Neural cell (in vitro differentiated cells): Measurements from ENCODE around the gene MYF6. TPM values are rescaled to one million over a fixed set of nuclear protein-coding genes. Genes with fewer than 3 reads are reported as not detected.

Experiments
- H2AFZ ChIP-seq: fragments of 200-600, 300-800 bp; sonication (generic), shearing (Covaris generic); 2 replicates; pipeline ENCODE4 v1.6.0; 2014; ENCODE audit warnings: low read depth, mild to moderate bottlenecking, antibody characterized with exemption, low read length, moderate library complexity
- H3F3A ChIP-seq: fragments of 200-600 bp; shearing (Covaris generic); 2 replicates; pipeline ENCODE4 v1.6.1; 2016; ENCODE audit warnings: mild to moderate bottlenecking, moderate library complexity, mixed read lengths, antibody characterized with exemption, low read length; ENCODE audit not compliant: insufficient read depth, poor library complexity, severe bottlenecking
- H3K27ac ChIP-seq: fragments of 200-600, 300-800 bp; sonication (generic), shearing (Covaris generic); 2 replicates; pipeline ENCODE4 v1.5.1; 2014; ENCODE audit warnings: mild to moderate bottlenecking, low read length, moderate library complexity
- H3K27me3 ChIP-seq: fragments of 300-800, 200-600 bp; sonication (generic), shearing (Covaris generic); 2 replicates; pipeline ENCODE4 v1.6.0; 2014; ENCODE audit warnings: mild to moderate bottlenecking, low read depth, low read length, moderate library complexity; ENCODE audit not compliant: insufficient read depth
- H3K36me3 ChIP-seq: fragments of 300-800, 200-600 bp; sonication (generic), shearing (Covaris generic); 2 replicates; pipeline ENCODE4 v1.5.1; 2014; ENCODE audit warnings: mild to moderate bottlenecking, antibody characterized with exemption, low read length, moderate library complexity; ENCODE audit not compliant: insufficient read depth
- H3K4me2 ChIP-seq: fragments of 300-800, 200-600 bp; sonication (generic), shearing (Covaris generic); 2 replicates; pipeline ENCODE4 v1.6.0; 2014; ENCODE audit warnings: mild to moderate bottlenecking, low read length
- H3K4me3 ChIP-seq: fragments of 300-800, 200-600 bp; sonication (generic), shearing (Covaris generic); 2 replicates; pipeline ENCODE4 v1.5.1; 2014; ENCODE audit warnings: mild to moderate bottlenecking, low read length, moderate library complexity
- H3K79me2 ChIP-seq: fragments of 200-600 bp; shearing (Covaris generic); replicated peaks from 2 replicates; pipeline ENCODE4 v1.6.0; 2014; ENCODE audit warnings: mild to moderate bottlenecking, low read length, moderate library complexity; ENCODE audit not compliant: insufficient read depth
- H3K9ac ChIP-seq: fragments of 300-800, 200-600 bp; sonication (generic), shearing (Covaris generic); 2 replicates; pipeline ENCODE4 v1.6.1; 2016; ENCODE audit warnings: mild to moderate bottlenecking, low read length, mixed read lengths
- H3K9me2 ChIP-seq: fragments of 200-600 bp; shearing (Covaris generic); 2 replicates; pipeline ENCODE4 v1.6.1; 2016; ENCODE audit warnings: mild to moderate bottlenecking, low read length, mixed read lengths; ENCODE audit not compliant: insufficient read depth
- H3K9me3 ChIP-seq: fragments of 200-600, 300-800 bp; sonication (generic), shearing (Covaris generic); 2 replicates; pipeline ENCODE4 v1.6.1; 2016; ENCODE audit warnings: mild to moderate bottlenecking, mixed run types, low read length, moderate library complexity, mixed read lengths
- H4K20me1 ChIP-seq: fragments of 200-600 bp; shearing (Covaris generic); 2 replicates; pipeline ENCODE4 v1.6.1; 2016; ENCODE audit warnings: mild to moderate bottlenecking, mixed run types; ENCODE audit not compliant: insufficient read depth
- EP300 ChIP-seq: fragments of 450-650 bp; conservative IDR thresholded peaks from 2 replicates; pipeline ENCODE4 v1.6.1; 2014; ENCODE audit warnings: antibody characterized with exemption, mild to moderate bottlenecking, moderate library complexity; ENCODE audit not compliant: poor library complexity, severe bottlenecking
- EZH2 ChIP-seq: fragments of 200-600, 300-800 bp; shearing (Covaris generic), sonication (generic); IDR thresholded peaks from 2 replicates; pipeline ENCODE4 v1.6.1; 2014; ENCODE audit warnings: antibody characterized with exemption, low read length, borderline replicate concordance, mild to moderate bottlenecking; ENCODE audit not compliant: insufficient read depth, poor library complexity, severe bottlenecking
- MXI1 ChIP-seq: fragments of 450-650 bp; conservative IDR thresholded peaks from 2 replicates; pipeline ENCODE4 v1.6.1; 2014; ENCODE audit warnings: antibody characterized with exemption, mild to moderate bottlenecking; ENCODE audit not compliant: poor library complexity, severe bottlenecking
- POLR2AphosphoS5 ChIP-seq: IDR thresholded peaks from 2 replicates; pipeline ENCODE4 v1.6.1; 2012
- RAD21 ChIP-seq: fragments of 450-650 bp; conservative IDR thresholded peaks from 2 replicates; pipeline ENCODE4 v1.6.1; 2014; ENCODE audit warnings: antibody characterized with exemption, mild to moderate bottlenecking, moderate library complexity
- SMC3 ChIP-seq: fragments of 450-650 bp; conservative IDR thresholded peaks from 2 replicates; pipeline ENCODE4 v1.6.1; 2014; ENCODE audit warnings: antibody characterized with exemption, mild to moderate bottlenecking, moderate library complexity; ENCODE audit not compliant: poor library complexity
- TAF1 ChIP-seq: IDR thresholded peaks from 2 replicates; pipeline ENCODE4 v1.6.1; 2012; ENCODE audit warnings: low read depth
- polyA plus RNA-seq: library from polyadenylated mRNA; depleted of rRNA; stranded (reverse); fragments of >200 nt; gene quantifications from 2 replicates; pipeline ENCODE4 v1.2.3, GENCODE V29; 2014
- TF ChIP-seq, protein P1 (sequence below): IDR thresholded peaks from 2 replicates; pipeline ENCODE4 v1.6.1; 2012; ENCODE audit warnings: borderline replicate concordance
- TF ChIP-seq, protein P2 (sequence below): fragments of 450-650 bp; IDR thresholded peaks from 2 replicates; pipeline ENCODE4 v1.5.1; 2014; ENCODE audit warnings: antibody characterized with exemption, mild to moderate bottlenecking, moderate library complexity; ENCODE audit not compliant: poor library complexity, severe bottlenecking

The MYF6 gene
- polyA plus RNA-seq, 1 donor from 2014 or later = not detected

DNA sequence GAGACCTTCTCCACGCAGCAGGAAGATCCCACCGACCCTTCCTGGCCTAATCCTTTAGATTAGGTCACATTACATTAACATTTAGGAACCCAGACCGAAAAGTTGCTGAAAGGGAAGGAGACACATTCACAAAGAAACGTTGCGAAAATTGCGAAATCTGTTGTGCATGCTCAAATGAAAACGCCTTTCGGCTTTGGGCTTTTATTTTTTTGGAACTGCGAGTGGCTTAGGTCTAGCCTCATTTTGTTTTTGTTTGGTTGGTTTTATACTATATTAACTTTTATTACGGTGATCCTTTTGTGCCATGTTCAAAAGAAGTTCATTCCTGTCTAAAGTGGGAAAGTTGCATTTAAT lies 1.5 kb downstream of the MYF6 start:
- no peak overlapping the region for H3K4me2 ChIP-seq
- H3K4me3 ChIP-seq = peak overlapping the region; percentile 57
- H3K27me3 ChIP-seq = peaks cover 45% of the 10 kb centered on the region
- H3K9ac ChIP-seq = no peak overlapping the region
- no peaks in the 10 kb centered on the region for H3K9me3 ChIP-seq
- no peaks in the 10 kb centered on the region for H3K9me2 ChIP-seq
- H3K36me3 ChIP-seq = no peaks in the 10 kb centered on the region
- H3K27ac ChIP-seq = no peak overlapping the region
- TF ChIP-seq, protein P1, sequence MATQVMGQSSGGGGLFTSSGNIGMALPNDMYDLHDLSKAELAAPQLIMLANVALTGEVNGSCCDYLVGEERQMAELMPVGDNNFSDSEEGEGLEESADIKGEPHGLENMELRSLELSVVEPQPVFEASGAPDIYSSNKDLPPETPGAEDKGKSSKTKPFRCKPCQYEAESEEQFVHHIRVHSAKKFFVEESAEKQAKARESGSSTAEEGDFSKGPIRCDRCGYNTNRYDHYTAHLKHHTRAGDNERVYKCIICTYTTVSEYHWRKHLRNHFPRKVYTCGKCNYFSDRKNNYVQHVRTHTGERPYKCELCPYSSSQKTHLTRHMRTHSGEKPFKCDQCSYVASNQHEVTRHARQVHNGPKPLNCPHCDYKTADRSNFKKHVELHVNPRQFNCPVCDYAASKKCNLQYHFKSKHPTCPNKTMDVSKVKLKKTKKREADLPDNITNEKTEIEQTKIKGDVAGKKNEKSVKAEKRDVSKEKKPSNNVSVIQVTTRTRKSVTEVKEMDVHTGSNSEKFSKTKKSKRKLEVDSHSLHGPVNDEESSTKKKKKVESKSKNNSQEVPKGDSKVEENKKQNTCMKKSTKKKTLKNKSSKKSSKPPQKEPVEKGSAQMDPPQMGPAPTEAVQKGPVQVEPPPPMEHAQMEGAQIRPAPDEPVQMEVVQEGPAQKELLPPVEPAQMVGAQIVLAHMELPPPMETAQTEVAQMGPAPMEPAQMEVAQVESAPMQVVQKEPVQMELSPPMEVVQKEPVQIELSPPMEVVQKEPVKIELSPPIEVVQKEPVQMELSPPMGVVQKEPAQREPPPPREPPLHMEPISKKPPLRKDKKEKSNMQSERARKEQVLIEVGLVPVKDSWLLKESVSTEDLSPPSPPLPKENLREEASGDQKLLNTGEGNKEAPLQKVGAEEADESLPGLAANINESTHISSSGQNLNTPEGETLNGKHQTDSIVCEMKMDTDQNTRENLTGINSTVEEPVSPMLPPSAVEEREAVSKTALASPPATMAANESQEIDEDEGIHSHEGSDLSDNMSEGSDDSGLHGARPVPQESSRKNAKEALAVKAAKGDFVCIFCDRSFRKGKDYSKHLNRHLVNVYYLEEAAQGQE = no peak
- no peak for TF ChIP-seq SMC3
- no peak overlapping the region for H2AFZ ChIP-seq
- H4K20me1 ChIP-seq = no peaks in the 10 kb centered on the region
- H3F3A ChIP-seq = no peaks in the 10 kb centered on the region
- no peaks in the 10 kb centered on the region for H3K79me2 ChIP-seq

DNA sequence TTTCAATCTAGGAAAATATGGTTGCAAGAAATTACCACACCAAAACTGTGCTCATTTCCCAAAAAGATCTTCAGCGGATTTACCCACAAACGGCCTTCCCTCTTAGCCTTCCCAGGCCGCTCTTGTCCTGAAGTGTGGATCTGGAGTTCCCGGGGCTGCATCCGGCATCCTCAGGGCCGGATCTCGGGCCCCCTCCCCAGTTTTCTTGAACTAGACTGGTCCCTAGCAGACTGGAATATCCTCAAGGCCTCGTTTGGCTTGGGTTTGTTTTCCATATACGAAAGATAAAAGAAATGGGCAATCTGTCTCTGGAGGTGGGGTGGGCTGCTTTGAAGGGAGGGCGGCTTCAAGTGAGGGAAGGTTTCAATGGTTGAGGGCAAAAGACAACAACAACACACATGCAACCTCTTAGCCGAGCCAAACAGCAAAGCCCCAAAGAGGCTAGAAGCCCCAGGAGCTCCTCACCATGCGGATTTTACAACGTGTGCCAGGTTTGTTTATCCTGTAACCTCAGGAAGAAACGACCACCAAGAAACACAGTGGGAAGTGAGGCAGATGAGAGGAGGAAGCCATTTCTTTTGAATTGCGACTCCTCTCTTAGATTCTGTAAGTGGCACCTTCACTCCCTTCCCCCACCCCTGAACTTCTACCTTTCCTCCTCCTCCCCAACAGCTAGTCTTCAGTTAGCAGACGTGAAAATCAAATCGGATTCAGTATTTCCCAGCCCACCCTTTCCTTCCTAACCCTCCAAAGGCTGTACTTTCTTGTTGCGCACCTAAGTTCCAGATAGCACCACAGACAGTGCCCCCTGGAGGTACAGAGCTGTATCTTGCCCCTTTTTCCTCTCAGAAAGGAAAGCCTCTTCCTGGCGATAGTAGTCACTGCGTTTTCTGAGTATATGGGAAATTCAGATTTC lies 2.6 kb downstream of the MYF6 start:
- H2AFZ ChIP-seq = no peak overlapping the region
- TF ChIP-seq EZH2 (no peak), EP300 (no peak), POLR2AphosphoS5 (no peak), TAF1 (no peak)
- no peaks in the 10 kb centered on the region for H3K9me3 ChIP-seq
- H3K4me3 ChIP-seq = no peak overlapping the region
- peaks cover 50% of the 10 kb centered on the region for H3K27me3 ChIP-seq
- H3K9me2 ChIP-seq = no peaks in the 10 kb centered on the region
- no peaks in the 10 kb centered on the region for H3K79me2 ChIP-seq
- no peaks in the 10 kb centered on the region for H3F3A ChIP-seq
- H3K36me3 ChIP-seq = no peaks in the 10 kb centered on the region
- no peaks in the 10 kb centered on the region for H4K20me1 ChIP-seq
- H3K9ac ChIP-seq = no peak overlapping the region
- no peak overlapping the region for H3K4me2 ChIP-seq
- H3K27ac ChIP-seq = no peak overlapping the region

DNA sequence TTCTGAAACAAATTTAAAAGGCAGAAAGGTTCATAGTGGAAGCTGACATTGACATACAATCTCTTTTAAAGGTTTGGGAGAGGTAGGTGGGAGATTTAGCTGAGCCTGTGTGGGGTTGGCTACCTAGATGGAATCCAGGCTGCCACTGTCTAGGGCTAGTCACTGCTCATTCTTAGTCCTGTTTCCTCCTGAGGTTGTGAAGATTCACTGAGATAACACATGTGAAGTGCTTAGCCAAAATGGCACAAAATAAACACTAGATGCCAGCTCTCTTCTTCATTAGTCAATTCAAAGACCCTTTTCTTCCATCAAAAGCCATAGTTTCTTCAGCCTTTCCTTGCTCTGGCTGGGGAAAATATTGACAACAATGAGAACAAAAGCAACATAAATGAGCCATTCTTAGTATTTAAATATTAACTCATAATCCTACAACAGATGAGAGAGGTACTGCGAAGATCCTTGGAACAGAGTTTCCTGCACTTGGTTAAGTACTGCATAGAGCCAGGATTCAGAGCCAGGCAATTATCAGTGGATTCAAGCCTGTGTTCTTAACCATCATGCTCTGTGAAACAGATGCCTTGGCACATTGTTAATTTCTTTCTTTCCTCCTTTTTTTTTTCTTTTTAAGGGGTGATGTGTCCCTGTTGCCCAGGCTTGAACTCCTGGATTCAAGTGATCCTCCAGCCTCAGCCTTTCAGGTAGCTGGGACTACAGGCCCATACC lies 3.5 kb downstream of the MYF6 start:
- Histone ChIP-seq H3K9ac (no peak overlapping the region), H4K20me1 (no peaks in the 10 kb centered on the region), H3K9me3 (no peaks in the 10 kb centered on the region), H3K4me2 (no peak overlapping the region), H3K9me2 (no peaks in the 10 kb centered on the region), H3K79me2 (no peaks in the 10 kb centered on the region), H3K36me3 (no peaks in the 10 kb centered on the region), H2AFZ (no peak overlapping the region), H3K4me3 (no peak overlapping the region), H3K27ac (no peak overlapping the region), H3F3A (no peaks in the 10 kb centered on the region), H3K27me3 (peaks cover 50% of the 10 kb centered on the region)
- TF ChIP-seq RAD21 (no peak), MXI1 (no peak), POLR2AphosphoS5 (no peak), TAF1 (no peak), EZH2 (no peak), EP300 (no peak), SMC3 (no peak)
- TF ChIP-seq, protein P2, sequence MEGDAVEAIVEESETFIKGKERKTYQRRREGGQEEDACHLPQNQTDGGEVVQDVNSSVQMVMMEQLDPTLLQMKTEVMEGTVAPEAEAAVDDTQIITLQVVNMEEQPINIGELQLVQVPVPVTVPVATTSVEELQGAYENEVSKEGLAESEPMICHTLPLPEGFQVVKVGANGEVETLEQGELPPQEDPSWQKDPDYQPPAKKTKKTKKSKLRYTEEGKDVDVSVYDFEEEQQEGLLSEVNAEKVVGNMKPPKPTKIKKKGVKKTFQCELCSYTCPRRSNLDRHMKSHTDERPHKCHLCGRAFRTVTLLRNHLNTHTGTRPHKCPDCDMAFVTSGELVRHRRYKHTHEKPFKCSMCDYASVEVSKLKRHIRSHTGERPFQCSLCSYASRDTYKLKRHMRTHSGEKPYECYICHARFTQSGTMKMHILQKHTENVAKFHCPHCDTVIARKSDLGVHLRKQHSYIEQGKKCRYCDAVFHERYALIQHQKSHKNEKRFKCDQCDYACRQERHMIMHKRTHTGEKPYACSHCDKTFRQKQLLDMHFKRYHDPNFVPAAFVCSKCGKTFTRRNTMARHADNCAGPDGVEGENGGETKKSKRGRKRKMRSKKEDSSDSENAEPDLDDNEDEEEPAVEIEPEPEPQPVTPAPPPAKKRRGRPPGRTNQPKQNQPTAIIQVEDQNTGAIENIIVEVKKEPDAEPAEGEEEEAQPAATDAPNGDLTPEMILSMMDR = no peak
- TF ChIP-seq, protein P1 = no peak
